Measurements from ENCODE around the gene PAX6. TPM values are rescaled to one million over a fixed set of nuclear protein-coding genes. Genes with fewer than 3 reads are reported as not detected.

Gene PAX6
- total and polyA plus RNA-seq, 2 donors (not counting 1 experiment from before 2014, with no cell fraction given) = 0.44 TPM; not detected in 1

- H3K9me3 ChIP-seq (ENCODE audit: control insufficient read depth, insufficient read depth, low read depth, low read length) = no peaks in the 10 kb centered on the region
- H4K20me1 ChIP-seq (ENCODE audit: control insufficient read depth, extremely low read depth, insufficient read depth, low read length) = no peaks in the 10 kb centered on the region
- no peak for DNase-seq (ENCODE audit: low read depth in 2 of 2)
- no peak overlapping the region for H2AFZ ChIP-seq (ENCODE audit: low read length)
- H3K27me3 ChIP-seq (ENCODE audit: control insufficient read depth, insufficient read depth, low read length) = peaks cover 3% of the 10 kb centered on the region
- no peaks in the 10 kb centered on the region for H3K36me3 ChIP-seq (ENCODE audit: control insufficient read depth, insufficient read depth, low read length)
- no peak overlapping the region for H3K4me2 ChIP-seq (ENCODE audit: extremely low read depth, insufficient read depth, low read length)
- H3K27ac ChIP-seq (ENCODE audit: insufficient read depth, low read length) = no peak overlapping the region
- no peaks in the 10 kb centered on the region for H3K79me2 ChIP-seq (ENCODE audit: control insufficient read depth, insufficient read depth, low read length)
- H3K9ac ChIP-seq (ENCODE audit: insufficient read depth, low read length) = no peak overlapping the region
- no peak overlapping the region for H3K4me3 ChIP-seq (replicated peaks in 1 of 4; ENCODE audit: control extremely low read depth in 1 of 4, insufficient read depth in 1 of 4, low read depth in 3 of 4, low read length in 4 of 4)
- TF ChIP-seq CTCF (conservative IDR thresholded peaks at IDR 0.05 in 1 of 2, IDR thresholded peaks at IDR 0.05 in 1 of 2; ENCODE audit: low read depth in 1 of 2, low read length in 2 of 2) (no peak), EZH2 (IDR thresholded peaks at IDR 0.05; ENCODE audit: low read length, missing control alignments) (no peak)
- no peaks in the 10 kb centered on the region for H3K4me1 ChIP-seq (ENCODE audit: control insufficient read depth, extremely low read depth, insufficient read depth, low read length)
Measured at GRCh38 chr11:31845331-31845730, 34.2 kb upstream of the PAX6 start.

GRCh38 chr11:31844351-31844750, 33.2 kb upstream of the PAX6 start:
- H2AFZ ChIP-seq (ENCODE audit: low read length) = no peak overlapping the region
- H3K36me3 ChIP-seq (ENCODE audit: control insufficient read depth, insufficient read depth, low read length) = no peaks in the 10 kb centered on the region
- DNase-seq (ENCODE audit: low read depth in 2 of 2) = peak in 1 of 2 donors; percentile 72
- H3K9me3 ChIP-seq (ENCODE audit: control insufficient read depth, insufficient read depth, low read depth, low read length) = no peaks in the 10 kb centered on the region
- no peak overlapping the region for H3K9ac ChIP-seq (ENCODE audit: insufficient read depth, low read length)
- no peaks in the 10 kb centered on the region for H3K4me1 ChIP-seq (ENCODE audit: control insufficient read depth, extremely low read depth, insufficient read depth, low read length)
- H3K27ac ChIP-seq (ENCODE audit: insufficient read depth, low read length) = no peak overlapping the region
- no peak overlapping the region for H3K4me2 ChIP-seq (ENCODE audit: extremely low read depth, insufficient read depth, low read length)
- no peaks in the 10 kb centered on the region for H4K20me1 ChIP-seq (ENCODE audit: control insufficient read depth, extremely low read depth, insufficient read depth, low read length)
- H3K4me3 ChIP-seq (replicated peaks in 1 of 4; ENCODE audit: control extremely low read depth in 1 of 4, insufficient read depth in 1 of 4, low read depth in 3 of 4, low read length in 4 of 4) = no peak overlapping the region
- no peak for TF ChIP-seq EZH2 (IDR thresholded peaks at IDR 0.05; ENCODE audit: low read length, missing control alignments)
- no peak for TF ChIP-seq CTCF (conservative IDR thresholded peaks at IDR 0.05 in 1 of 2, IDR thresholded peaks at IDR 0.05 in 1 of 2; ENCODE audit: low read depth in 1 of 2, low read length in 2 of 2)
- H3K79me2 ChIP-seq (ENCODE audit: control insufficient read depth, insufficient read depth, low read length) = no peaks in the 10 kb centered on the region
- peaks cover 3% of the 10 kb centered on the region for H3K27me3 ChIP-seq (ENCODE audit: control insufficient read depth, insufficient read depth, low read length)

GRCh38 chr11:31841435-31841834, 30.3 kb upstream of the PAX6 start:
- Histone ChIP-seq H3K4me3 (replicated peaks in 1 of 4; ENCODE audit: control extremely low read depth in 1 of 4, insufficient read depth in 1 of 4, low read depth in 3 of 4, low read length in 4 of 4) (no peak overlapping the region), H3K4me2 (ENCODE audit: extremely low read depth, insufficient read depth, low read length) (no peak overlapping the region)

More at GRCh38 chr11:31841435-31841834, 30.3 kb upstream of the PAX6 start:
- Histone ChIP-seq H4K20me1 (ENCODE audit: control insufficient read depth, extremely low read depth, insufficient read depth, low read length) (no peaks in the 10 kb centered on the region), H3K27me3 (ENCODE audit: control insufficient read depth, insufficient read depth, low read length) (peaks cover 6% of the 10 kb centered on the region), H3K9ac (ENCODE audit: insufficient read depth, low read length) (no peak overlapping the region), H3K36me3 (ENCODE audit: control insufficient read depth, insufficient read depth, low read length) (no peaks in the 10 kb centered on the region), H3K27ac (ENCODE audit: insufficient read depth, low read length) (no peak overlapping the region), H2AFZ (ENCODE audit: low read length) (no peak overlapping the region), H3K4me1 (ENCODE audit: control insufficient read depth, extremely low read depth, insufficient read depth, low read length) (no peaks in the 10 kb centered on the region), H3K79me2 (ENCODE audit: control insufficient read depth, insufficient read depth, low read length) (no peaks in the 10 kb centered on the region), H3K9me3 (ENCODE audit: control insufficient read depth, insufficient read depth, low read depth, low read length) (no peaks in the 10 kb centered on the region)
- DNase-seq (ENCODE audit: low read depth in 2 of 2) = no peak
- TF ChIP-seq EZH2 (IDR thresholded peaks at IDR 0.05; ENCODE audit: low read length, missing control alignments) = no peak
- no peak for TF ChIP-seq CTCF (conservative IDR thresholded peaks at IDR 0.05 in 1 of 2, IDR thresholded peaks at IDR 0.05 in 1 of 2; ENCODE audit: low read depth in 1 of 2, low read length in 2 of 2)

Measured in fibroblast of lung (primary cell).